ENCODE measurements around the gene CIITA. TPM values are rescaled to one million over a fixed set of nuclear protein-coding genes. Genes with fewer than 3 reads are reported as not detected.
A peak's percentile ranks its signal among the peaks of the same experiment; 100 is the strongest.

Gene CIITA
- total RNA-seq, 3 donors from 2014 or later = 5.6 to 14.6 (median 11.1) TPM

- TF ChIP-seq CTCF (IDR thresholded peaks at IDR 0.05) (peak; percentile 77 to 88 (median 84)), POLR2AphosphoS5 (IDR thresholded peaks at IDR 0.05) (peak in 2 of 3 donors; percentile 34 to 45), POLR2A (IDR thresholded peaks at IDR 0.05) (no peak)
- Histone ChIP-seq H3K27ac (peak overlapping the region; percentile 36 to 49), H3K9me3 (no peaks in the 10 kb centered on the region), H3K27me3 (no peaks in the 10 kb centered on the region), H3K4me3 (no peak overlapping the region), H3K36me3 (no peaks in the 10 kb centered on the region), H3K4me1 (no peaks in the 10 kb centered on the region)
- peak in 1 of 2 donors; percentile 32 for DNase-seq (ENCODE audit: low spot score in 2 of 2)
- intact Hi-C loops (cut with DNase I; ENCODE audit: low total_unique reads) = loop anchor here (5.0 kb wide), 1 partner anchor 286 kb away; the partner anchor contains the start of gene SOCS1
These were observed 94.6 kb downstream of the CIITA start for GRCh38 chr16:10971560-10971961.

- Histone ChIP-seq H3K4me1 (no peaks in the 10 kb centered on the region), H3K9me3 (no peaks in the 10 kb centered on the region), H3K36me3 (no peaks in the 10 kb centered on the region), H3K27me3 (no peaks in the 10 kb centered on the region), H3K27ac (peak overlapping the region; percentile 36 to 49), H3K4me3 (no peak overlapping the region)
- intact Hi-C loops (cut with DNase I; ENCODE audit: low total_unique reads) = loop anchor here (5.0 kb wide), 1 partner anchor 285 kb away; the partner anchor contains the start of gene SOCS1
- DNase-seq (ENCODE audit: low spot score in 2 of 2) = no peak
- no peak for TF ChIP-seq POLR2AphosphoS5 (IDR thresholded peaks at IDR 0.05)
These were observed 95.3 kb downstream of the CIITA start for GRCh38 chr16:10972108-10972818.

GRCh38 chr16:10972819-10973464, 95.9 kb downstream of the CIITA start:
- Histone ChIP-seq H3K27me3 (no peaks in the 10 kb centered on the region), H3K4me3 (no peak overlapping the region), H3K4me1 (no peaks in the 10 kb centered on the region), H3K9me3 (no peaks in the 10 kb centered on the region), H3K36me3 (no peaks in the 10 kb centered on the region), H3K27ac (no peak overlapping the region)
- intact Hi-C loops (cut with DNase I; ENCODE audit: low total_unique reads) = loop anchor here (5.0 kb wide), 1 partner anchor 284 kb away; the partner anchor contains the start of gene SOCS1
- DNase-seq (ENCODE audit: low spot score in 2 of 2) = no peak
- TF ChIP-seq CTCF (IDR thresholded peaks at IDR 0.05) = no peak
- TF ChIP-seq POLR2AphosphoS5 (IDR thresholded peaks at IDR 0.05) = no peak
- no peak for TF ChIP-seq POLR2A (IDR thresholded peaks at IDR 0.05)

- no peak for DNase-seq (ENCODE audit: low spot score in 2 of 2)
- intact Hi-C loops (cut with DNase I; ENCODE audit: low total_unique reads) = no loop called here
- Histone ChIP-seq H3K27ac (no peak overlapping the region), H3K36me3 (no peaks in the 10 kb centered on the region), H3K4me1 (peaks cover 0 to 5% of the 10 kb centered on the region in 2 donors), H3K27me3 (no peaks in the 10 kb centered on the region), H3K4me3 (no peak overlapping the region), H3K9me3 (no peaks in the 10 kb centered on the region)
- no peak for TF ChIP-seq POLR2AphosphoS5 (IDR thresholded peaks at IDR 0.05)
- no peak for TF ChIP-seq CTCF (IDR thresholded peaks at IDR 0.05)
- TF ChIP-seq POLR2A (IDR thresholded peaks at IDR 0.05) = no peak
These were observed 99.6 kb downstream of the CIITA start for GRCh38 chr16:10976634-10977033.

- H3K36me3 ChIP-seq = no peaks in the 10 kb centered on the region
- TF ChIP-seq CTCF (IDR thresholded peaks at IDR 0.05) = no peak
- no peak for TF ChIP-seq POLR2AphosphoS5 (IDR thresholded peaks at IDR 0.05)
- TF ChIP-seq POLR2A (IDR thresholded peaks at IDR 0.05) = no peak
- H3K27ac ChIP-seq = peak overlapping the region in 1 of 2 donors; percentile 81
- no peak overlapping the region for H3K4me3 ChIP-seq
- intact Hi-C loops (cut with DNase I; ENCODE audit: low total_unique reads) = no loop called here
- no peak for DNase-seq (ENCODE audit: low spot score in 2 of 2)
- peaks cover 0 to 5% of the 10 kb centered on the region in 2 donors for H3K4me1 ChIP-seq
- H3K27me3 ChIP-seq = no peaks in the 10 kb centered on the region
- H3K9me3 ChIP-seq = no peaks in the 10 kb centered on the region
These were observed 101.1 kb downstream of the CIITA start for GRCh38 chr16:10978124-10978523.
